SKM-1 treated with dmso at 0.1 percent for 144 hours (cell line): ENCODE data around the gene MIEF2.
A peak's percentile ranks its signal among the peaks of the same experiment; 100 is the strongest.
"Not testable (repeated sequence)": the region's sequence is repeated elsewhere in the genome, so short reads cannot be mapped to it uniquely, and the experiment has no call there.

Source experiments
- DNase-seq: peaks from one replicate; lab custom pipeline; 2025; ENCODE audit not compliant: unreplicated experiment; lab: John Stamatoyannopoulos, UW

MIEF2 gene

DNA sequence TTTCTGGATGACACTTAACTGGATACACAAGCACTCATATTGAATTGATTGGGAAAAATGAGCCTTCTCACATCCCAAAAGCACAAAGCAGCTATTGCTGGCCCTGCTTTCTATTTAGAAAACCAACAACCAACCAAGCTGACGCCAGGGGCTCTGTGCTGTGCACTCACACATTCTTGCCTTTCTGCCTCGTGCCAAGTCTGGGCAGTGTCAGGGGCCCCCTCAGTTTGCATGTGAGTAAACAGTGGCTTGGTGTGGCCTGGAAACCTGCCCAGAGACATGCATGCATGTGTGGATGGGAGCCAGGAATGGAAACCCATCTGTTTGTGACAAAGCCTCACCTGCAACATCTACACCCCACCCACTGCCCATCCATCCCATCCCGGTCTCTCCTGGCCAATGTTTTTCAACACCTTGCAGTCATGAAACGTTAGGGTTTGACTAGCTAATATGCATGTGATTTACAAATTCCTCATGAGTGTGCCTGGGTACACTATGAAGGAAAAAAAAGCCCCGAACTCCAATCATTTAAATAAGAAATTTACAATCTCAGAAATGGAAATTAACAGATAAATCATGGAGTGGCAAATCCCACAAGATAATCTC is 20.4 kb downstream of the MIEF2 start:
- DNase-seq: no peak

DNA sequence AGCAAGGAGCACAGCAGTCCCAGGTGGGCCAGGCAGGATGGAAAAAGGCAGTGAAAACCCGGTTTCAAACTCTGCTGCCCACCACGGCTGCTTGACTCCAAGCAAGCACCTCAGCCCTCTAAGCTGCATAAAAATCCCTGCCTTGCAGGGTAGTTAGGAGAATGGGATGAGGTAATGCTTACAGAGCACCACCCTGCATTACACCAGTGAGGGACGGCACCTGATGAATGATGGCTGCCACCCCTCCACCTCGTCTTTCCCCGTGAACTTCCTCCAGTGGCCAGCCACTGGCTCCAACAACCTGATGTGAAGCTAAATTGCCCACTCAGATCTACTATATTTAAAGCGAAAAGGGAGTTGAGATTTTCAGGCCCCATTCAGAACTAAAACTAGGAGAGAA is 21.3 kb downstream of the MIEF2 start:
- DNase-seq: no peak

- DNase-seq: no peak
Measured at GRCh38 chr17:18285296-18285695, 24.8 kb downstream of the MIEF2 start.

DNA sequence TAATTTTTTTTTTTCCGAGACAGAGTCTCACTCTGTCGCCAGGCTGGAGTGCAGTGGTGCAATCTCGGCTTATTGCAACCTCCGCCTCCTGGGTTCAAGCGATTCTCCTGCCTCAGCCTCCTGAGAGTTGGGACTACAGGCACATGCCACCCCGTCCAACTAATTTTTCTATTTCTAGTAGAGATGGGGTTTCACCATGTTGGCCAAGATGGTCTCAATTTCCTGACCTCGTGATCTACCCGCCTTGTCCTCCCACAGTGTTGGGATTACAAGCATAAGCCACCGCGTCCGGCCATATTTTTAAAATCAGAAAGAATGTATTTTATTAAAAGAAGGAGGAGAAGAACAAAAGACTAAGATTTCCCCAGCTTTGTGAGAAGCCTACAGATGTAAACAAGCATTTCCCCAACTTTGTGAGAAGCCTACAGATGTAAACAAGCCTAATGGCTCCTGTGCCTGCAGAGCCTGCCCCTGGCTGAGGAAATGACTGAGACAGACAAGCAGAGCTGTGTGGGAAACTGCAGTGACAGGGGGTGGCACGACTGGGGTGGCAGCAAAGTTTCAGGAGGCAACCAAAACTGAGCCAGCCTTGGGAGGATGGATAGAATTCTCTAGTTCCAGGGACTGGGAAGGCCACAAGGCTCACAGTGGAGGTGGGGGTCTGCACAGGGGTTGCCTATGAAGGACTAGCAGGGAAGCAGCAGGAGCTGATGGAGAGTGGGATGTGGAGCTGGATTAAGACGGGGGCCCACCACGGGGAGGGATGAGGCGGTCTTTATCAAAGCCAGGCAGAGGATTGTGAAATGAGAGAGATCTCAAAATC is 31.5 kb downstream of the MIEF2 start:
- no peak for DNase-seq

DNA sequence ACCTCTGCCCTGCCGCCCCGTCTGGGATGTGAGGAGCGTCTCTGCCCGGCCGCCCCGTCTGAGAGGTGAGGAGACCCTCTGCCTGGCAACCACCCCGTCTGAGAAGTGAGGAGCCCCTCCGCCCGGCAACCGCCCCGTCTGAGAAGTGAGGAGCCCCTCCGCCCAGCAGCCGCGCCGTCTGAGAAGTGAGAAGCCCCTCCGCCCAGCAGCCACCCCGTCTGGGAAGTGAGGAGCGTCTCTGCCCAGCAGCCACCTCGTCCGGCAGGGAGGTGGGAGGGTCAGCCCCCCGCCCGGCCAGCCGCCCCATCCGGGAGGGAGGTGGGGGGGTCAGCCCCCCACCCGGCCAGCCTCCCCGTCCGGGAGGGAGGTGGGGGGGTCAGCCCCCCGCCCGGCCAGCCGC is 37.6 kb downstream of the MIEF2 start:
- not testable (repeated sequence) for DNase-seq

DNA sequence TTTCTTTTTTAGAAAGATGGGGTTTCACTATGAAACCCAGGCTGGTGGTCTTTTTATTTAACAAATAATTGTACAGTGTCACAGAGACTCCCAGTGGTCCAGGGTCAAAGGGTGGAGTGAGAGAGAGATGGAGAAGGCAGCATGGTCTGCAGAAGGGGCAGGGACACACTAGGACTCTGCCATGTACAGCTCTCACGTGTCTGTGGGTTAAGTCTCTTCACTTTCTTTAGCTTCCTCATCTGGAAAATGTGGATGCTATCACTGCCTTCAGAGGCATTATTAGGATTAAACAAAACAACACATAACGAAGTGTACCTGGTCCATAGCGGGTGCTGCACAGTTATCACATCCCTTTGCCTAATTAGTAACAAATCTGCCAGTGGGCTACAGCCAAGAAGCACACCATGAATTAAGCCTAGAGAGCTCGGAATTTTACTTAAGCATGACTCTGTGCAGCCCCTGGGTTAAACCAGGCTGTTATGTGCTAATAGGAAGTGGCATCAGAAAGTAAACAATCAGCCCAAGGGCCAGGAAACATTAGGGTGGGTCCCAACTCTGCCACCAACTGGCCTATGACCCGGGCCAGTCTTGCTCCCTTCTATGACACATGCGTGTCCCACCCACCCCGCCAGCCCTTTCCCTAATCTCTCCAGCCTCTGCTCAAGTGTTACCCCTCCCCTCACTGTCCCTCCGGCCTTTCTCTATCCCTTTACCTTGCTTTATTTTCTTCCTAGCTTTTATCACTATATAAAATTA is 40.4 kb downstream of the MIEF2 start:
- no peak for DNase-seq

- not testable (repeated sequence) for DNase-seq
Measured at GRCh38 chr17:18303206-18303605, 42.7 kb downstream of the MIEF2 start.

- DNase-seq: no peak
Measured at GRCh38 chr17:18309202-18309601, 48.7 kb downstream of the MIEF2 start.

- DNase-seq: no peak
Measured at GRCh38 chr17:18314059-18314730, 53.7 kb downstream of the MIEF2 start.

DNA sequence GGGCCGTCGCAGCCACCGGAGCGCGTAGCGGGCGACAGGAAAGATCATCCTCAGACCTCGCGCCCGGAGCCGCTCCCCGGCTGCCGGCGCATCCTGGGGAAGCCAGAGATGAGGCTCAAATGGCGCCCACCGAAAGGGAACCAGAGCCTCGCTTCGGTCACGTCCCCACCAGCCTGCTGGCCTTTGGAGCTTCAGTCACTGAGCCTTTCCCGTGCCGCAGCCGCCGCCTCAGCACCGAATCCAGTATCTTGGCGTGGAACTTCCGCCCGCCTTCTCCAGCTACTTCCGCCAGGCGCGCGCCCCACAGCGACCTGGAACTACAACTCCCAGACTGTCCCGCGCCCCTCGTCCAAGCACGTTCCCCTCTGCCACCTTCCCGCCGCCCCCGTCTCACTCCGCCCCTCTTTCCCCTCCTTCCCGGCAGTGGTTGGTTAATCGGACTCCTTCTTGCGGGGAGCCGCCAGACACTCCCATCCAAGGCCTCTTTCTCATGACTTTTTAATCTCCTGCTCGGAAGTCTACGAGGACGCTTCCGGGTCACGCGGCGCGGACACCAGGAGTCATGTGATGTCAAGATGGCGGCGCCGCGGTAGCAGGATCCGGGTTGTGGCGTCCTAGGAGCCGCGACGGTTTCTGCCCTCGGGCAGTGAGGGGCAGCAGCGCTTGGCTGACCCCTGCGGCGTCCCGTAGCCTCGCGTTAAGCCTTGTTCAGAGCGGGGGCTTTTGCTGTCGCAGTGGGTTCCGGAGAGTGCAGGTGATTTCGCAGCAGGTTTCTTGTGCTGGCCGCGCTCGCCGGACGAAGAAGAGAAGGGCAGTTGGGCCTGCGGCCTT is 54.5 kb downstream of the MIEF2 start, which contains the start of the genes SMCR8 and TOP3A:
TSS of gene SMCR8 (plus strand) at position 563 of the 831 bp plus-strand sequence. CDS start 497 bp downstream, outside the sequence.
TSS of gene TOP3A (minus strand) at position 264 of the 831 bp plus-strand sequence. CDS start at position 48, 216 bp downstream.
- peak; percentile 98 for DNase-seq

DNA sequence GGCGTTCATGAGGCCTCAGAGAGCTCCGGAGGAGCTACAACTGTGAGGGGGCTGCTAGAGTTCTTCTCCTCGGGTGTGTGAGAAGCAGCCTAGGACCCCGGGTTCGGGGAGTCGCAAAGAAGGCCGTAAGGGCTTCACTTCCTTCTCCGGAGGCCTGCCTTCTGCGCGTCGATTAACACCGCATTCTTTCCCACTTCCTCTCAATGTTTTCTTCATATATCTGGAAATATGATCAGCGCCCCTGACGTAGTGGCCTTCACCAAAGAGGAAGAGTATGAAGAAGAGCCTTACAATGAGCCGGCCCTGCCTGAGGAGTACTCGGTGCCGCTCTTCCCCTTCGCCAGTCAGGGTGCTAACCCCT is 55.1 kb downstream of the MIEF2 start:
- peak; percentile 39 for DNase-seq

DNA sequence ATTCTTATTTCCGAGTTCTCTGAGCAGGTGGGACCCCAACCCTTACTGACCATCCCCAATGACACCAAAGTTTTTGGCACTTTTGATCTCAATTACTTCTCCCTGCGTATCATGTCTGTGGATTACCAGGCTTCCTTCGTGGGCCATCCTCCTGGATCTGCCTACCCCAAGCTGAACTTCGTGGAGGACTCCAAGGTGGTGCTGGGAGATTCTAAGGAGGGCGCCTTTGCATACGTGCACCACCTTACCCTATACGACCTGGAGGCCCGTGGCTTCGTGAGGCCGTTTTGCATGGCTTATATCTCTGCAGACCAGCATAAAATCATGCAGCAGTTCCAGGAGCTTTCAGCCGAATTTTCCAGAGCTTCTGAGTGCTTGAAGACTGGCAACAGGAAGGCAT is 55.5 kb downstream of the MIEF2 start:
- DNase-seq: no peak
